ENCODE data around the gene CCDC8. TPM values are rescaled to one million over a fixed set of nuclear protein-coding genes. Genes with fewer than 3 reads are reported as not detected.
A peak's percentile ranks its signal among the peaks of the same experiment; 100 is the strongest.

Gene CCDC8
- total RNA-seq, 1 experiment from 2014 or later = 44.3 TPM

- no peak overlapping the region for H3K4me3 ChIP-seq (ENCODE audit: insufficient read depth, low read depth, low read length)
- H3K27me3 ChIP-seq (ENCODE audit: control insufficient read depth, insufficient read depth, low read length) = no peaks in the 10 kb centered on the region
- peak; percentile 80 for DNase-seq
- H3K36me3 ChIP-seq (replicated peaks; ENCODE audit: control insufficient read depth, insufficient read depth, low read length) = peaks cover 17% of the 10 kb centered on the region
These were observed 40.4 kb downstream of the CCDC8 start for GRCh38 chr19:46372901-46373490.

- H3K36me3 ChIP-seq (replicated peaks; ENCODE audit: control insufficient read depth, insufficient read depth, low read length) = peaks cover 11% of the 10 kb centered on the region
- H3K27me3 ChIP-seq (ENCODE audit: control insufficient read depth, insufficient read depth, low read length) = no peaks in the 10 kb centered on the region
- no peak overlapping the region for H3K4me3 ChIP-seq (ENCODE audit: insufficient read depth, low read depth, low read length)
- no peak for DNase-seq
These were observed 41.9 kb downstream of the CCDC8 start for GRCh38 chr19:46371371-46371901.

- DNase-seq = no peak
- Histone ChIP-seq H3K36me3 (replicated peaks; ENCODE audit: control insufficient read depth, insufficient read depth, low read length) (peaks cover 6% of the 10 kb centered on the region), H3K4me3 (ENCODE audit: insufficient read depth, low read depth, low read length) (no peak overlapping the region), H3K27me3 (ENCODE audit: control insufficient read depth, insufficient read depth, low read length) (no peaks in the 10 kb centered on the region)
These were observed 43.5 kb downstream of the CCDC8 start for GRCh38 chr19:46369817-46370216.

- no peak for DNase-seq
- Histone ChIP-seq H3K4me3 (ENCODE audit: insufficient read depth, low read depth, low read length) (no peak overlapping the region), H3K36me3 (replicated peaks; ENCODE audit: control insufficient read depth, insufficient read depth, low read length) (peaks cover 6% of the 10 kb centered on the region), H3K27me3 (ENCODE audit: control insufficient read depth, insufficient read depth, low read length) (no peaks in the 10 kb centered on the region)
These were observed 45.2 kb downstream of the CCDC8 start for GRCh38 chr19:46368116-46368515.

GRCh38 chr19:46367426-46367825, 45.9 kb downstream of the CCDC8 start:
- no peak overlapping the region for H3K4me3 ChIP-seq (ENCODE audit: insufficient read depth, low read depth, low read length)
- DNase-seq = no peak
- H3K36me3 ChIP-seq (replicated peaks; ENCODE audit: control insufficient read depth, insufficient read depth, low read length) = peaks cover 6% of the 10 kb centered on the region
- H3K27me3 ChIP-seq (ENCODE audit: control insufficient read depth, insufficient read depth, low read length) = no peaks in the 10 kb centered on the region

GRCh38 chr19:46366620-46367292, 46.6 kb downstream of the CCDC8 start:
- Histone ChIP-seq H3K4me3 (ENCODE audit: insufficient read depth, low read depth, low read length) (no peak overlapping the region), H3K27me3 (ENCODE audit: control insufficient read depth, insufficient read depth, low read length) (no peaks in the 10 kb centered on the region), H3K36me3 (replicated peaks; ENCODE audit: control insufficient read depth, insufficient read depth, low read length) (peaks cover 6% of the 10 kb centered on the region)
- no peak for DNase-seq

GRCh38 chr19:46365561-46365960, 47.8 kb downstream of the CCDC8 start:
- DNase-seq = no peak
- Histone ChIP-seq H3K4me3 (ENCODE audit: insufficient read depth, low read depth, low read length) (no peak overlapping the region), H3K27me3 (ENCODE audit: control insufficient read depth, insufficient read depth, low read length) (no peaks in the 10 kb centered on the region), H3K36me3 (replicated peaks; ENCODE audit: control insufficient read depth, insufficient read depth, low read length) (peaks cover 6% of the 10 kb centered on the region)

GRCh38 chr19:46364359-46364758, 49.0 kb downstream of the CCDC8 start:
- Histone ChIP-seq H3K27me3 (ENCODE audit: control insufficient read depth, insufficient read depth, low read length) (no peaks in the 10 kb centered on the region), H3K4me3 (ENCODE audit: insufficient read depth, low read depth, low read length) (no peak overlapping the region), H3K36me3 (replicated peaks; ENCODE audit: control insufficient read depth, insufficient read depth, low read length) (peaks cover 6% of the 10 kb centered on the region)
- DNase-seq = no peak

GRCh38 chr19:46361915-46362314, 51.4 kb downstream of the CCDC8 start:
- Histone ChIP-seq H3K36me3 (replicated peaks; ENCODE audit: control insufficient read depth, insufficient read depth, low read length) (peaks cover 1% of the 10 kb centered on the region), H3K27me3 (ENCODE audit: control insufficient read depth, insufficient read depth, low read length) (no peaks in the 10 kb centered on the region), H3K4me3 (ENCODE audit: insufficient read depth, low read depth, low read length) (no peak overlapping the region)
- no peak for DNase-seq

Other genes with a start within 250 kb of the CCDC8 start
- not detected in 2 replicates for gene IGFL1, start 183.8 kb downstream of the CCDC8 start, total RNA-seq (2014; rRNA removed; shearing (Covaris generic))
- 13.2 and 18.0 TPM in 2 replicates for gene HIF3A, start 116.5 kb downstream of the CCDC8 start, total RNA-seq (2014; rRNA removed; shearing (Covaris generic))
- gene PPP5C, start 66.5 kb downstream of the CCDC8 start, total RNA-seq (2014; rRNA removed; shearing (Covaris generic)) = 85.4 and 92.8 TPM in 2 replicates
- gene PNMA8C, start 15.4 kb upstream of the CCDC8 start, total RNA-seq (2014; rRNA removed; shearing (Covaris generic)) = 0.14 and 0.15 TPM in 2 replicates
- 17.4 and 23.9 TPM in 2 replicates for gene PNMA8A, start 58.0 kb upstream of the CCDC8 start, total RNA-seq (2014; rRNA removed; shearing (Covaris generic))
- gene PNMA8B, start 82.3 kb upstream of the CCDC8 start, total RNA-seq (2014; rRNA removed; shearing (Covaris generic)) = 2.8 and 3.3 TPM in 2 replicates
- 162 and 202 TPM in 2 replicates for gene CALM3, start 187.8 kb upstream of the CCDC8 start, total RNA-seq (2014; rRNA removed; shearing (Covaris generic))
- 0.14 and 0.18 TPM in 2 replicates for gene PTGIR, start 211.5 kb upstream of the CCDC8 start, total RNA-seq (2014; rRNA removed; shearing (Covaris generic))
- not detected in 2 replicates for gene GNG8, start 222.6 kb upstream of the CCDC8 start, total RNA-seq (2014; rRNA removed; shearing (Covaris generic))
- 0.37 and 0.55 TPM in 2 replicates for gene DACT3, start 247.6 kb upstream of the CCDC8 start, total RNA-seq (2014; rRNA removed; shearing (Covaris generic))